Endometrial microvascular endothelial cells (primary cell): ENCODE measurements around the gene MTF1. TPM values are rescaled to one million over a fixed set of nuclear protein-coding genes. Genes with fewer than 3 reads are reported as not detected.
"Not testable (repeated sequence)": the region's sequence is repeated elsewhere in the genome, so short reads cannot be mapped to it uniquely, and the experiment has no call there.

ENCODE experiments used
- in situ Hi-C: cut with HindIII; loops from 2 replicates; pipeline ENCODE4 v1.10.0; 2017; ENCODE audit warnings: low sequenced_read_pairs, low pct_unique_long_range_greater_than_20kb; ENCODE audit errors: inconsistent ontology term
- total RNA-seq: library from RNA; depleted of rRNA; stranded (reverse); fragments of >200 nt; gene quantifications from one replicate; pipeline ENCODE4 v1.2.3, GENCODE V29; 2015; ENCODE audit errors: inconsistent ontology term

The MTF1 gene
- total RNA-seq, 1 donor from 2014 or later, result 2.0 TPM

DNA sequence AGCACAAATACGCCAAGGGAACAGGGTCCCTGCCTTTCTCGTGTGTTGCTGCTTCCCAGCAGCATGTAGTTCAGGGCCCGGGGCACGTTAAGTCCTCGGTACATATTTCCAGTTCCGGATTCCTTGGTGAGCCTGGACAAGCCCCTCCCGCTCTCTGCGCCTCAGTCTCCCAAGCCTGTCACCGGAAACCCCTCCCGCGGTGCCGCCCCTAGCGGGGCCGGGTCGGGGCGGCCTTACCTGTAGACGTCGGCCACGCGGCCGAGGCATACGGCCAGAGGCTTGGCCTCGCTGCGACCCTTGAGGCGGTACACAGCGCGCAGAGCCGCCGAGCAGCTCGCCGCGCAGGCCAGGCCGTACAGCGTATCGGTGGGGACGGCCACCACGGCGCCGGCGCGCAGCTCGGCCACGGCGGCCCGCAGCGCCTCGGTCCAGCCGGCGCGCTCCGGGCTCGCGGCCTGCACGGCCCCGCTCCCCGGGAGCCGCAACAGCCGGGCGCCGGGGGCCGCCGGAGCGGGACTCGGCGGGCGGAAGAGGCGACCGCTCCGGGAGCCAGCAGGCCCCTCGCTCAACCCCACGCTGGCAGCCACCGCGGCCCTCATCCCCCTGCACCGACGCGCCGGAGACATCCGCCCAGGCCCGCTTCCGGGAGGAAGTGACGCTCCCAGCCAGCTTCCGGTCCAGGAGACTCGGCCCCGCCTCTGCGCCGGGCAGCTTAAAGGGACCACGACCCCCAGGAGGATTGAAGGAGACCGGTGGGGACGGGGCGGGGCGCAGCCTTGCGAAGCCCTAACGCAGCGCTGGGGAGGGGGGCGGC, 51.6 kb downstream of the MTF1 start, which contains the start of the genes C1orf122 and YRDC:
TSS of gene C1orf122 (plus strand) at position 236 of the 814 bp plus-strand sequence. CDS start 615 bp downstream, outside the sequence.
TSS of gene YRDC (minus strand) at position 654 of the 814 bp plus-strand sequence. CDS start at position 626, 28 bp downstream.
- in situ Hi-C loops, result no loop called here

GRCh38 chr1:37807220-37807554, 52.2 kb downstream of the MTF1 start:
- in situ Hi-C loops, result no loop called here

DNA sequence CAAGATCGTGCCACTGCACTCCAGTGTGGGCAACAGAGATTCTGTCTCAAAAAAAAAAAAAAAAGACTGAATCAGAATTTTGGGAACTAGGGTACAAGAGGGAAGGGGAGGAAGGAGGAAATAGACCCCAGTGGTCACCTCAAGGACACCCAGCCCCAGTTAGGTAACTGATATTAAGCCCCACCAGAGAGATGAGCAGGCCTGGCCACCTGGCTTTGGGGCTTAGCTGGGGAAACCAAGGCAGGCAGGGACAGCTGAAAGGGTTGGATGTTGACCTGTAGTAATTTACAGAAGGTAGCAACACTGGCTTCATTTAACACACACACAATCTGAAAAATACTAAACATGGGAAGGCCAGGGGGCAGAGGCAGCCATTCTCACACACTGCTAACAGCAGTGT, 57.0 kb downstream of the MTF1 start:
- in situ Hi-C loops, result no loop called here

DNA sequence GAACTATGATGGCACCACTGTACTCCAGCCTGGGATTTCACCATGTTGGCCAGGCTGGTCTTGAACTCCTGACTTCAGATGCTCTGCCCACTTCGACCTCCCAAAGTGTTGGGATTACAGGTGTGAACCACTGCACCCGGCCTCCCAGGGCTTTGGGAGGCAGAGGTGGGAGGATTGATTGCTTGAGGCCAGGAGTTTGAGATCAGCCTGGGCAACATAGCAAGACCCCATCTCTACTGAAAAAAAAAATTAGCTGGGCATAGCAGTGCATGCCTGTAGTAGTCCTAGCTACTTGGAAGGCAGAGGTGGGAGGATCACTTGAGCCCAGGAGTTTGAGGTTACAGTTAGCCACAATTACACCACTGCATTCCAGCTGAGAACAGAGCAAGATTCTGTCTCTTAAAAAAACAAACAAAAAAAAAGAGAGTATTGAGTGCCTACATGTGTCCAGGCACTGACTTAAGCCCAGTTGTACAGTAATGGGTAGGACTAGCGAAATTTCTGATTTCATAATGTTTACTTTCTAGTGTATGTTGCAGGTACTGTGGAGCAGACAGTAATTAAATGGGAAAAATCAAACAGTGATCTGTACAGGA, 61.5 kb downstream of the MTF1 start:
- in situ Hi-C loops, result no loop called here

DNA sequence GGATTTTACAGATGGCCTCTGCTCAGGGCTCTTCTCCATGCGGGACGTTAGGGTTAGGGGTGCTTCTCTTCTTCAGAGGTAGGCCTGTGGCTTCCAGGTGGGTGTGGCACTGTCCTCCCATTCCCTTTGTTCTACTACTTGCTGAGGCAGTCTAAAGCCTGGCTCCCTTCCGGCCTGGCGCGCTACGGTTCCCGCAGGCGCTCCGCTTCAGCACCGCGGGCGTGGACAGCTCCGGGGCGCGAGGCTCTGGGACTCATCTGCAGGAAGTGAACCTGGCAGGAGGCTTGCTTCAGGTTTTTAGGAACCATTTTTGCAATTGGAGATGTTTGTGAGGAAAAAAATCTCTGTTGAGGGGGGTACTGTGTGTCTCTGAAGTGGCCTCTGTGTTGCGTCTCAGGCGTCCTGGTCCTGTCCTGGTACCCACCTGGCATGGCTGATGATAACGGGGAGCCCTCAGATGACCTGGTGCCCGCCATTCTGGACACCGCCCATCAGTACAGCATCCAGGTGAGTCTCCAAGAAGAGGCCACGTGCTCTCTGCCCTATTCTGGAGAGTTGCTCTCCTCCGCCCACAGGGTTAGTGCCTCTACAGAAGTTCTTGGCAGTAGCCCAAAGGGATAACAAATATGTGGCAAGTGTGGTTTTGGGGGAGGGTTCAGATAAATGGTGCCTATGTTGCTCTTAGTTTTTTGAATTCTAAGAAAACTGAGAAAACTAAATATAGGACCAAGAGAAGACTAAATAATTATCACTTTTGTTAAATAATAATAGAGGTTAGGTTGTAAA, 63.9 kb downstream of the MTF1 start:
- in situ Hi-C loops, result no loop called here

DNA sequence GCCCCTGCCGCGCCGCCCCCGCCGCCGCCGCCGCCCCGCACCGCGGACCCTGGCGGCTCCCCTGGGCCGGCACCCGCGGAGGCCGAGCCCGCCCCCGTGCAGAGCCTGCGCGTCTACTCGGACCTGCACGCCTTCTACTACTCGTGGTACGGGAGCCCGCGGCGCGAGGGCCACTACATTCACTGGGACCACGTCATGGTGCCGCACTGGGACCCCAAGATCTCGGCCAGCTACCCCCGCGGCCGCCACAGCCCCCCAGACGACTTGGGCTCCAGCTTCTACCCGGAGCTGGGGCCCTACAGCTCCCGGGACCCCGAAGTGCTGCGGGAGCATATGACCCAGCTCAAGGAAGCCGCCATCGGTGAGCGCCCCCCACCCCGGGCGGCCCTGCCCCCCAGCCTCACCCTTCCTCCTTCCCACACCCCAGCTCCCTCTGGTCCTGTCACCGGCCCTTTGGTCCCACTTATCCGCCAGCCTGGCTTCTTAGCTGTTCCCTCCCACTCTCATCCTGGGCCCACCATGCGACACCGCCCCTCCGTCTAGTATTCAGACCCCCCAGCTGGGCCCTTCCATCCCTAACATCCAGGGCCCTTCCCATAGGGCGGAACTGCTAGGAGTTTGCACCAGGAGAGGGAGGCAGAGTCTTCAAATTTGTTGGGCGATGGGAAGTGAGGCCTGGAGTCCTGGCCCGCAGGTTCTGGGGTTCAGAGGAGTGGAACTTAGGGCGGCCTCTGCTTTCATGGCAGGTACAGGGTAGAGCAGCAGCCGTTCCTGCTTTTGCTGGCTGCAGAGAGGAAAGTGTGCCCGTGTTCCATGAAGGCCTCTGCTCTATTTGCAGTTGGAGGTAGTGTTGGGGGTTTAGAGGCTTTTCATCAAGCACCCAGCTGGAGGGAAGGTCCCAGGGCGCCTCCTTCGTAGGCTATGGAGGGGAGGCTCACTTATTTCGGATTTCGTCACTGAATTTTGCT, 64.7 kb downstream of the MTF1 start:
- in situ Hi-C loops, result no loop called here

GRCh38 chr1:37793773-37794371, 65.5 kb downstream of the MTF1 start, which contains the start of gene MANEAL:
MANEAL (plus strand) TSS chr1:37793847; CDS start chr1:37794183, 336 bp downstream.
- in situ Hi-C loops, result no loop called here

DNA sequence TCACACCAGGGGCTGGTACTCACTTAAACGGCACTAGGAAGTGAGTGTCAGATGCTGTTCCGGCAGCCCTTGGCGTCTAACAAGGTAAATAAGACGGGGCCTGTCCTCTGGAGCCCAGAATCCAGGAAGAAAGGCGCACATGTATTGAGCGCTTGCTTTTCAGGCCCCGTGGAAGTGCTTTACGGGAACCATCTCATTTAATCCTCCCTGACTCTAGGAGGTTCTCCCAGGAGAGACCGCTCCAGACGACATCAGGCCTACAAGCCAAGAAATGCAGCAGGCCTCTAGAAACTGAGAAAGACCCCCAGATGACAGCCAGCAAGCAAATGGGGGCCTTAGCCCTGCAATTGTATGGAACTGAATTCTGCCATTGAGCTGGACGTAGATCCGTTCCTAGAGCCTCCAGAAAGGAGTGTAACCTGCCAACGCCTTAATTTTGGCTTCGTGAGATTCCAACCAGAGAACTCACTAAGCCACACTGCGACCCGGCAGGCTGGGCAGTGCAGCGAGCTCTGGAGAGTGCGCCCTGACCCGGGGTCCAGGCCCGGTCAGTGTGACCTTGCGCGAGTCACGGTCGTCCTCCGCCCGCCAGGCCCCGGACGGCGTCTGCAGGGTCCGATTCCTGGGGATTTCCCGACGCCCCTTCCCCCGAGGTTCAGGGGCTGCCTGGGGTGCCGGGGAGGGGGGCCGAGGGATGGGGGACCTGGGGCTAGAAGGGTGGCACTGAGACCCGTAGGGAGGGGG, 66.3 kb downstream of the MTF1 start:
- in situ Hi-C loops, result no loop called here

DNA sequence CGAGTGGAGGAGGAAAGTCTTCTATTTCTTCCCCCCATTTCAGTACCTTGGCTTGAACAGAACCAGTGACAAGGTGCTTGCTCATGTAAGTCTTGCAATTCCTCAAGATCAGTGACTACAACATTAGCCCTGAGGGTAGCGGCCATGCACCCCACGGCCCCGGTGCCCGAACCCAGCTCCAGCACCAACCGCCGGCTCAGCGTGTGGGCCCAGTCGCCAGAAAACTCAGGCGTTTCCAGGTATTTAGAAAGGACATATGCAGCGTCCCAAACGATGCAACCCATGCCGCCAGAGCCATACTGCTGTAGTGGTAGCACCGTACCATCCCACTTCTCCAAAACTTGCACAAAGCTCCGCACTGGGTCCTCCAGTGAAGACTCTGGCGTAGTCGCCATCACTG, 76.9 kb downstream of the MTF1 start:
- in situ Hi-C loops, result no loop called here

GRCh38 chr1:37778654-37779053, 80.7 kb downstream of the MTF1 start:
- in situ Hi-C loops, result no loop called here

- in situ Hi-C loops, result no loop called here
These were observed 82.4 kb downstream of the MTF1 start for GRCh38 chr1:37776946-37777516.

- in situ Hi-C loops, result not testable (repeated sequence)
These were observed 88.0 kb downstream of the MTF1 start for GRCh38 chr1:37771440-37771839.

DNA sequence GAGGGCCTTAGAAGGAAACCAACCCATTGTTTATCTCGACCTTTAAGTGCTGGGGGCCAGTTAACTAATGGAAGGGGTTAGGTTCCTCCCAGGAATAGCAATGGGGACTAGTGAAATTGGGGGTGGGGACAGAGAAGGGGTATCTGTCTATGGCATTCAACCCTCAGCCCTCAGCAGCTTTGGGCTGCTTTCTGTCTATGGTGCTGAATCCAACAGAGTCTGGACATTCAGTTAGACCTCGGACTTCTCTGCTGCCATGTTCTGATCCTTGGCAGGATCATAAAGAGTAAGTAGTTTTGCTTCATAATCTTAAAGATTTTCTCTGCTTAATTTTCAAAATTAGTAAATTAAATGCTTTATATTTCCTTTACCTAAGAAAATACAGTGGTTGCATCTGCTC, 91.9 kb downstream of the MTF1 start:
- in situ Hi-C loops, result no loop called here

DNA sequence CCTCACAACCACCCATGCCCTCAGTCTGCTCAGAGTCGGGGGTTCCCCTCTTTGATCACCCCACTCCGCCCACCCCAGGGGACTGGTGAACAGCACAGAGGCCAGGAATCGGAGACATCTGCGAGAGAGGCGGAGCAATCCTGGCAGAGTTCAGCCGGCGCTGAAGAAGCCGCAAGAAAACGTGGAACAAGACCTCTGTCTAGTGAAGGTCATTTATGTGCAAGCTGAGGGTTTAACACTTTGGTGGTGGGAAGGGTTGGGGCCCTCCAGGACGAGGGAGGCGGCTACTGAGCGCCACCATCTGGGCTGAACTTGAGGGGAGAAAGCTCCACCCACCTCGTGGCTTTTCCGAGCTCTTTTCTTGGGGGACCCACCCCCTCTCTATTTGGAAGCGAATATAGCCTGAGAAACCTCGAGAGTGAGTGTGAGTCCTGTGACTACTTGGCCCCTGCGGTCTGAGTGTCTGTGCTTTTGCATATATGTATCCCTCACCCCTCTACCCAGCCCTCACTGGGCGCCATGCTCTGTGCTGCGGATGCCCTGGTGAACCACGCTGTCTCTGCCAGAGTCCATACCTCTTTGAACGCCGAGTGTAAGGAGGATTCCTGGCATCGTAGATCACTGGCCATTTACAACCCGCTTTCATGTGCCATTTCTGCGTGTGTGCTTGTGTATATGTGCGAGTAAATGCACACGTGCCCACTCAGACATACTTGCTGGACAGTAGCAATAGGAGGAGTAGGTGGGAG, 93.3 kb downstream of the MTF1 start:
- in situ Hi-C loops, result no loop called here

DNA sequence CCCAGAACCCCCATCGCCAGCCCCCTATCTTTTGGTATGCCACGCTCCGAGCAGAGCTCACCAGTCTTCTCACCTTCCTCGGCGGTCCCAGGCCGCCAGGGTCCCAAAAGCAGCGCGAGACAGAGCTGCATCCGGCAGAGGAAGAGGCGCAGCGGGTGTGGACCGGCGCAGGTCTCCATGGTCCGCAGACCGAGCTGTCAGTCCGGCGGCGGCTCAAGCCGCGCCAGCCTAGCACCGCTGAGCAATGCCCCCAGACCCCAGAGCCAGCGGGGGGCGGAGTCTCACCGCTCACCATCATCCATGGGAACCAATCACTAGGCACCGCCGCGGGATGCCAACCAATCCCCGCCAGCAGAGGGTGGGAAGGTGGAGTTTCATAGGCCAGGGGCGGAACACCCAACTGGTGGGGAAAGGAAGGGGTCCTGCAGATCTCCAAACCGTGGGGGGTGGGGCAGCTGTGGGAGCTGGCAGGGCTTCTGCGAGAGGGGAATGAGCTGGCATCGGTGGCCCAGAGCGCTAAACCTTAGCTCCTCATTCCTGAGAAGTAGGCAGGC, 94.4 kb downstream of the MTF1 start, which contains the start of gene EPHA10:
TSS of gene EPHA10 (minus strand) at position 233 of the 554 bp plus-strand sequence. CDS start at position 179, 54 bp downstream.
- in situ Hi-C loops, result no loop called here

- in situ Hi-C loops, result no loop called here
These were observed 95.0 kb downstream of the MTF1 start for GRCh38 chr1:37764414-37764825.
